ENCODE results near the gene GLOD5.

- TF ChIP-seq CTCF (IDR thresholded peaks at IDR 0.05 in 4 of 5, conservative IDR thresholded peaks at IDR 0.05 in 1 of 5) (no peak), POLR2A (IDR thresholded peaks at IDR 0.05) (no peak)
Measured at GRCh38 chrX:48741834-48742233, 19.7 kb upstream of the GLOD5 start.
